Dedifferentiated amniotic fluid mesenchymal stem cell (primary cell): ENCODE results near the gene RBMS2.
"Not testable (repeated sequence)": the region's sequence is repeated elsewhere in the genome, so short reads cannot be mapped to it uniquely, and the experiment has no call there.

Experiments
- DNase-seq: peaks from one replicate; pipeline ENCODE4 v3.0.0-alpha.2; 2016; ENCODE audit errors: extremely low spot score

Gene RBMS2, protein sequence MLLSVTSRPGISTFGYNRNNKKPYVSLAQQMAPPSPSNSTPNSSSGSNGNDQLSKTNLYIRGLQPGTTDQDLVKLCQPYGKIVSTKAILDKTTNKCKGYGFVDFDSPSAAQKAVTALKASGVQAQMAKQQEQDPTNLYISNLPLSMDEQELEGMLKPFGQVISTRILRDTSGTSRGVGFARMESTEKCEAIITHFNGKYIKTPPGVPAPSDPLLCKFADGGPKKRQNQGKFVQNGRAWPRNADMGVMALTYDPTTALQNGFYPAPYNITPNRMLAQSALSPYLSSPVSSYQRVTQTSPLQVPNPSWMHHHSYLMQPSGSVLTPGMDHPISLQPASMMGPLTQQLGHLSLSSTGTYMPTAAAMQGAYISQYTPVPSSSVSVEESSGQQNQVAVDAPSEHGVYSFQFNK

DNA sequence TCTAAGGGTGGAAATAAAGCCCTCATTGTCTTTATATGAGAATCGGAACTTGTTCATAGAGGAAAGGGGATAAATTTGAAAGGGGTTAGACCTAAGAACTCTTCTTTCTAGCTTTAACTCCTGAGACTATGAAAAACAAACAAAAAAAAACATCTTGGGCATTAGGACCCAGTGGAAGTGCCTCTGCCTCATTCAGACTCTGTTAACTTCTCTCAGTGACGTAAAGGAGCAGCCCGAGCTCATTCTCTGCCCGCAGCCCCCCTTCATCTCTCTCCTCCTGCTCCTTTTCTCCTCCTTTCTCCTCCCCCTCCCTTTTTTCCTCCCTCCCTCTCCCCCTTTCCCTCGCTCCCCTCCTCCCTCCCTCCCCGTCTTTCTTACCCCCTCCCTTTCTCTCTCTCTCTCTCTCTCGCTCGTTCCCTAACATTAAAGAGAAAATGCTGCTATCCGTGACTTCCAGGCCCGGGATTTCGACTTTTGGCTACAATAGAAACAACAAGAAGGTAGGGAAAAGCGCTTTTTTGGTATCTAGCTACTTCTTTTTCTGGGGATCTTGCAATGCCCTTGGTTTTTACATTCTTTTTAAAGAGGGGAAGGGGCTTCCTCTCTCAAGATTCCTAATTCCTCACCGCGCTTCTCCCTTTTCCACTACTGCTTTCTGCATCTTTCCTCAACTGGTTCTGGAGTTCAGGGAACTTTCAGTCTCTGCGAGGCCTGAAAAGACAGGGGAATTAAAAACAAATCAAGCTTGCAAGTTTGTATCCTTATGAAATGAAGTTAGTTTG is at the start of gene RBMS2:
Gene RBMS2, plus strand, starts transcription at position 231 of the 782 bp plus-strand sequence. Its CDS starts 204 bp downstream, at position 435.
- DNase-seq: peak; percentile 94

DNA sequence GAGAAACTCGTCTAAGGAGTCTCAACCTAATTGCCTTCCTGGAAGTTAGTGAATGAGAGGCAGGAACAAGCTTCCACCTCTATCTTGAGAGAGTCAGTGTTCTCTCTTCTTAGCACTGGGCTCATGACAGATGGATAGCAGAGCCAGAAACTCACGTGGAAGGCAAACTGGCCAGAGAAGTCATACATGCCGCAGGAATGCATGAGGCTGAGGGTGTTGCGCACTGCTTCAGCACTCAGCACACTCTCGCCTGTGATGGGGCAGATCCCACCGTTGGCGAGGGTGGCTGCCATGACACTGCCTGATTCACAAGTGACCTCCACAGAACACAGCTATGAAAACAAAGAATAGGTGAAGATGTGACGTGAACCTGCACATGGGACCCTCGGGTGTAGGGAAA is 47.2 kb upstream of the RBMS2 start:
- no peak for DNase-seq

DNA sequence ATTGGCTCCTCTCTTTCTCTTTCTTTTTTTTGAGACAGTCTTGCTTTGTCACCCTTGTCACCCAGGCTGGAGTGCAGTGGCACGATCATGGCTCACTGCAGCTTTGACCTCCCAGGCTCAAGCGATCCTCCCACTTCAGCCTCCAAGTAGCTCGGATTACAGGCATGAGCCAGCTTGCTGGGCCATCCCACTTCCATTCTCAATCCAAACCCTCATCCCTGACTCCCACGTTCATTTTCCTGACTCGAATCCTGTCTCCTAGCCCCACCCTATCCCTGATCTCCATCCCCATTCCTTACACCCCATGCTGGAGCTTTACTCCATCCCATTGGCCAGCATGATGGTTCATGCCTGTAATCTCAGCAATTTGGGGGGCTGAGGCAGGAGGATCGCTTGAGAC is 45.5 kb upstream of the RBMS2 start:
- DNase-seq: no peak

DNA sequence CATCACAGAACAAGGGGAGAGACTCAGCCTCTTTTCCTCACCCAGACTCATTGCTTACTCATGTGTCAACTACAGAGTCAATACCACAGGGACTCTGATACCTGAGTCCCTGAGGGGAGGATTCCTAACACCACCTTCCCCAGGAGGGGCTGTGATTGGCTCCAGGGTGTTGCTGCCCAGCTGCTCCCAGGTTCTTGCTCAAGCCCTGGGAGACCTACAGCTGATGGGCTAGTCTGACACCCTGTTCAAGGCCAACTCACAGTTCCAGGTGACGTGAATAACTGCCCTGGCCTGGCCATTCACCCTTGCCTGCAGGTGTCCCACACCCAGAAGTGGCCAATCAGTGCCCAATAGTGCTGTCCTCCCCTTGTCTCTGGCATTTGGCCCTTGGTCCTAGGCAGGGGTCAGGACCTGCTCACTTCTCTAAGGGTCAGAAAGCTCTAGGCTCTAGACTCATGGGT is 44.6 kb upstream of the RBMS2 start:
- DNase-seq: no peak

DNA sequence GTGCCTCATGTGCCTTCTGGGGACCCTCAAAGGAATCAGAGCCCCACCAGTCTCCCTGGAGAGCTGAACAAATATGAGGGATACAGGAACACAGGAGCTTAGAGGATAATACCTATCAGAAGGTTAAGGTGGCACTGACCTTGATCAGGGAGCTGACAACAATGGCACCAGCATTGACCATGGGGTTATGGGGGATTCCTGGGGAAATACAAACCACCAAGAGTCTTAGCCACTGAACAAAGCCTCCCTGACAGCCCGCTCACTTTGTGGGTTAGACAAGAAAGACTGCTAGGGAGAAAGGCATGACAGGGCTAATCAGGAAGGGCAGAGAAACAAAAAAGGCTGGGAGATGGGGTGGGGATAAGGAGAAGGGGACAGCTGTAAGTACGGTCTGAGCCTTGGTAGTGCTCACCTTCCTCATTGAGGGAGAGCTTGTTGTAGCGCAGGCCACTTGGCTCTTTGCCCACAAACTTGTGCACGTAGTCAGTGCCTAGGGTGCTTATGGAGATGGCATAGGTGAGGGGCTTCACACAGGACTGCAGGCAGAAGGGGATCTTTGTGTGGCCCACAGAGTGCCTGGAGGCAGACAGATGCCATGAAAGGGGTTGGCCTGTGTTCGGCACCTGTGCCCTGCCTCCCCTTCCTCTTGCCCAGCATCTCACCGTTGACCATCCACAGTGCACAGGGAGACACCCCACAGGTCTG is 43.9 kb upstream of the RBMS2 start:
- DNase-seq: no peak

DNA sequence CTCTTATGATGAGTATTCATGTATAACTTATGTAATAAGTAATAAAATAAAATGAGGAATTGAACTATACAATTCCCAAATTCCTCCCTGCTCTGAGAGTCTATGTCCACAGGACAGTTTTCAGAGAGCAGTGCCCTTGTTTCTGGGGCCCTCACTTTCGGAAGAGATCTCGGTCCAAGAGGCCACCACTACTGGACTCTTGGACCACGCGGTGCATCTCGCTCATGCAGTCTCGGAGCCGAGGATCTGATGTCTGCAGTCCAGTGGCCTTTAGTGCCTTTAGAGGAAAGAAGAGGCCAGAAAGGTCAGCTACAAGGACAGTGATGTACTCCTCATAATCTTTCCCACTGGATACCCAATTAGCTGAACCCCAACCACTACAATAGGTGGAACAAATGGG is 42.0 kb upstream of the RBMS2 start:
- DNase-seq: no peak

DNA sequence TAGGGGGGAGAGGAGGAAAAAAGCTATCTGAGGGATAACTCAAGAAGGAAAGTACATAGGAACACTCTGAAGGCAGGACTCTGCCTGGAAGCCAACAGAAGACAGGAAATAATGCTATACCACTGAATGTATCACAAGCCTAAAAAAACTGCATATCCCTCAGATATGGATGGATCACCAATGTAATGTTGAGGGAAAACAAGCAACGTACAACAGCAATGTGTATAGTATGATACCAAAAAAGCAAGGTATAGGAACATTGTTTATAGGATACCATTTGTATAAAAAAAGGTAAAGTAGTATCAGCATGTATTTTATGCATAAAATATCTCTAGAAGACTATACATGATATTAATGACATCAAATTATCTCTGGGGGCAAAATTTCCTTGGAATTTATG is 37.1 kb upstream of the RBMS2 start:
- no peak for DNase-seq

DNA sequence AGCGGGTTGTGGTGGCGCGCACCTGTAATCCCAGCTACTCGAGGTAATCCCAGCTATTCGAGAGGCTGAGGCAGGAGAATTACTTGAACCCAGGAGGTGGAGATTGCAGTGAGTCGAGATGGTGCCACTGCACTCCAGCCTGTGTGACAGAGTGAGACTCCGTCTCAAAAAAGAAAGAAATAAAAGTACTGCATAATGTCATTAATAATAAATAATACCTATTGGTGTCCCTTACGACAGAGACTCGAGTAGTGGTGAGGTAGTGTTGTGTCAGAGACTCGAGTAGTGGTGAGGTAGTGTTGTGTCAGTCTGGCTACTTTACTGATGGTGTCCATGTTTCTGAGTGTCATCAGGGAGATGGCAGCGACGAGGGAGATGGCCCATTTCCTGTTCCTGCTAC is 34.9 kb upstream of the RBMS2 start:
- DNase-seq: no peak

DNA sequence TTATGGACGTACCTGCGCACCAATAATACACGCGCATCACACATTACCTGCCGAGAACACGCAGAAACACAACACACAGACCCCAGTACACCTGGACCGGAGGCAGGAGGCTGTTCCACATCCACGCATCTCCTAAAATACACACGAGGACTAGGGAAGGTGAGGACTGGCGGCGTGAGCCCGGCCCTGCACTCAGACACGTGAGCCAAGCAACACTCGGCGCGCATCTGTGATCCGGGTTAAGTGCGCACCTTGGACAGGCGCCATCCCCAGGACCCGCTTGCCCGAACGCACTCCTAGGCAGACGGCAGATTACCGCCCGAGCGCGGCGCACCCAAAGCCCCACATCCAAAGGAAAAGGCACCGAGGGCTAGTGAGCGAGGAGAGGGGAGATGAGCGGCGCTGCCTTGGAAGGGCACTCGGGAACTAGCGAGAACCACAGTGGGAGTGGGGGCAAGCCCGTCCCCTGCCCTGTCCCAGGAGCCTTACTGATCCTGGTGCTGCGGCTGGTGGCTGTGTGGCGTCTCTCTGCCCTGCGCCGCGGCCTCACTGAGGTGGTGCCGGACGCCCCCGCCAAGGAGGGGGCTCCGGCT is 34.1 kb upstream of the RBMS2 start:
- DNase-seq: no peak

DNA sequence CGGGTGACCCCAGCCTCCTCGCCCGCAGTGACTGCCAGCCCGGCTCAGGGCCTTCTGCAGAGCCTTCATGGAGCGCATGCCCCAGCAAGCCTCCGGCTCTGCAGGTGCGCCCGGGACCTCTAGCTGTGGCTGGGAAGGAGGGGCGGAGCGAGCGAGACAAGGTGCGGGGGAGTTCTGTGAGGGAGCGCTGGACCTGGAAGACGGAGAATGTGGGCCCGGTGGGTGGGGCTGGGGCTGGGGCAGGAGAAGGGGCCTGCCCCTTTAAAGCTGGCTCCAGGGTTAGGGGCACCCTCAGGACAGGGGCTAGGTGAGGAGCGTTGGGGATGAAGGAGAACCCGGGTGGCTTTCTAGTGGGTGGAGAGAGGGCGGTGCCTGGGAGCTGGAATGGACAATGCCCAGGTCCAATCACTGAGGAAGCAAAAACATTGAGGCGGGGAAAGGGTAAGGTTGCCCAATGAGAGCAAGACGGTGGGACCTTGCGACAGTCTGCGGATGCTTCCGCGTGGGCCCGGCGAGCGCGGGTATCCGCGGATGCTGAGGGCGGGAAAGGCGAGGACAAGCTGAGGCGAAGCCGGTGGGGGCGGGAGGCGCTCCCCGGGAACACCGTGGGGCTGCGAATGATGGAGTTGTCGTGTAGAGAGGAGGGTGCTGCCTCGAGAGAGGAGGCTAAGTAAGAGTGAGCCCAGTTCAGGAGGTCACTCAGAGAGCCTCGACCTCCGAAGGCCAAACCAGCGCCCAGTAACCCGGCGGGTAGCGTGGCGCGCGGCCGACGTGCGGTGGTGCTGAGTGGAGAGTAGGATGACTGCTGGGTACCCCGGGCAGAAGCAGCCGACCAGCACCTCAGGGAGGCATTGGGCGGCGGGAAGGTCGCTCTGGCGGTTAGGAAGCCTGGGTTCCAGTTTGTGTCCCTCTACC is 33.3 kb upstream of the RBMS2 start, which contains the start of gene GLS2:
Gene GLS2, minus strand, starts transcription at position 121 of the 915 bp plus-strand sequence. Its CDS starts 43 bp downstream, at position 78.
- peak; percentile 61 for DNase-seq

DNA sequence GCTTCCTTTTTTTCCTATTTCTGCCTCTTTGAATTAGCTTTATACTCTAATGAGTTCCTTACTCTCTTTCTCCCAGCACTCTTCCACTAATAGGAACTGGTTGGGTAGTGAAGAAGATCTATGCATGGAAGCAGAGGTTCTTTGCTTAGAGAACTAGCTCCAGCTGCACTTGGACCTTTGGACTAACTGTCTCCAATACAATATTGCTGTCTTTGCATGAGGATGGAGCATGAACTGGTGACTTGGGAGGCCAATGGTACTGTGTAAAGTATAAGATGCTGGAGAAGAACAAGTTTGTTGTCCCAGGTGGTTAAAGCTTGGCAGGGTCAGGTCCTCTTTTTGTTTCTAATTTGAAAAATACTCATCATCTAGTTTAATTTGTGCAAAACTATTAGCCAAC is 31.3 kb upstream of the RBMS2 start:
- no peak for DNase-seq

DNA sequence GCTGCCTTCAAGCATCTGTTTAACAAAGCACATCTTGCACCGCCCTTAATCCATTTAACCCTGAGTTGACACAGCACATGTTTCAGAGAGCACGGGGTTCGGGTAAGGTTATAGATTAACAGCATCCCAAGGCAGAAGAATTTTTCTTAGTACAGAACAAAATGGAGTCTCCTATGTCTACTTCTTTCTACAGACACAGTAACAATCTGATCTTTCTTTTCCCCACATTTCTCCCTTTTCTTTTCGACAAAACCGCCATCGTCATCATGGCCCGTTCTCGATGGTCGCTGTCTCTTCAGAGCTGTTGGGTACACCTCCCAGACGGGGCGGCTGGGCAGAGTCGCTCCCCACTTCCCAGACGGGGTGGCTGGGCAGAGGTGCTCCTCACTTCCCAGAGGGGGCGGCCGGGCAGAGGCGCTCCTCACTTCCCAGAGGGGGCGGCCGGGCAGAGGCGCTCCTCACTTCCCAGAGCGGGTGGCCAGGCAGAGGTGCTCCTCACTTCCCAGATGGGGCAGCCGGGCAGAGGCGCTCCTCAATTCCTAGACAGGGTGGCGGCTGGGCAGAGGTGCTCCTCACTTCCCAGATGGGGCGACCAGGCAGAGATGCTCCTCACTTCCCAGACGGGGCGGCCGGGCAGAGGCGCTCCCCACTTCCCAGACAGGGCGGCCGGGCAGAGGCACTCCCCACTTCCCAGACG is 28.1 kb upstream of the RBMS2 start:
- DNase-seq: not testable (repeated sequence)

DNA sequence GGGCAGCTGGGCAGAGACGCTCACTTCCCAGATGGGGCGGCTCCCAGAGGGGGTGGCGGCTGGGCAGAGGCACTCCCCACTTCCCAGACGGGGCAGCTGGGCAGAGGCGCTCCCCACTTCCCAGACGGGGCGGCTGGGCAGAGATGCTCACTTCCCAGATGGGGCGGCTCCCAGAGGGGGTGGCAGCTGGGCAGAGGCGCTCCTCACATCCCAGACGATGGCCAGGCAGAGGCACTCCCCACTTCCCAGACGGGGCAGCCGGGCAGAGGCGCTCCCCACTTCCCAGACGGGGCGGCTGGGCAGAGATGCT is 27.6 kb upstream of the RBMS2 start:
- DNase-seq: not testable (repeated sequence)

DNA sequence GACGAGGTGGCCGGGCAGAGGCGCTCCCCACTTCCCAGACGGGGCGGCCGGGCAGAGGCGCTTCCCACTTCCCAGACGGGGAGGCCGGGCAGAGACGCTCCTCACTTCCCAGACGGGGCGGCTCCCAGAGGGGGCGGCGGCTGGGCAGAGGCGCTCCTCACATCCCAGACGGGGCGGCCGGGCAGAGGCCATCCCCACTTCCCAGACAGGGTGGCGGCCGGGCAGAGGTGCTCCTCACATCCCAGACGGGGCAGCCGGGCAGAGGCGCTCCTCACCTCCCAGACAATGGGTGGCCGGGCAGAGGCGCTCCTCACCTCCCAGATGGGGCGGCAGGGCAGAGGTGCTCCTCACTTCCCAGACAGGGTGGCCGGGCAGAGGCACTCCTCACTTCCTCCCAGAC is 27.1 kb upstream of the RBMS2 start:
- DNase-seq: not testable (repeated sequence)

DNA sequence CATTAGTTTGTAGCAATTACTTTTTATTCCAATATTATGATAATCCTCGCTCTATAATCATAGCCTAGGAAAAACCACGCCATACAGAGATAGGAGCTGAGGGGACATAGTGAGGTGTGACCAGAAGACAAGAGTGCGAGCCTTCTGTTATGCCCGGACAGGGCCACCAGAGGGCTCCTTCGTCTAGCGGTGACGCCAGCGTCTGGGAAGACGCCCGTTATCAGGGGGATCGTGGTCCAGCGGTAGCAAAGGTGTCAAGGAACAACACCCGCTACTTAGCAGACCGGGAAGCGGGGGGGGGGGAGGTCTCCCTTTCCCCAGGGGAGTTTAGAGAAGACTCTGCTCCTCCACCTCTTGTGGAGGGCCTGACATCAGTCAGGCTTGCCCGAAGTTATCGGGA is 24.9 kb upstream of the RBMS2 start:
- DNase-seq: not testable (repeated sequence)

DNA sequence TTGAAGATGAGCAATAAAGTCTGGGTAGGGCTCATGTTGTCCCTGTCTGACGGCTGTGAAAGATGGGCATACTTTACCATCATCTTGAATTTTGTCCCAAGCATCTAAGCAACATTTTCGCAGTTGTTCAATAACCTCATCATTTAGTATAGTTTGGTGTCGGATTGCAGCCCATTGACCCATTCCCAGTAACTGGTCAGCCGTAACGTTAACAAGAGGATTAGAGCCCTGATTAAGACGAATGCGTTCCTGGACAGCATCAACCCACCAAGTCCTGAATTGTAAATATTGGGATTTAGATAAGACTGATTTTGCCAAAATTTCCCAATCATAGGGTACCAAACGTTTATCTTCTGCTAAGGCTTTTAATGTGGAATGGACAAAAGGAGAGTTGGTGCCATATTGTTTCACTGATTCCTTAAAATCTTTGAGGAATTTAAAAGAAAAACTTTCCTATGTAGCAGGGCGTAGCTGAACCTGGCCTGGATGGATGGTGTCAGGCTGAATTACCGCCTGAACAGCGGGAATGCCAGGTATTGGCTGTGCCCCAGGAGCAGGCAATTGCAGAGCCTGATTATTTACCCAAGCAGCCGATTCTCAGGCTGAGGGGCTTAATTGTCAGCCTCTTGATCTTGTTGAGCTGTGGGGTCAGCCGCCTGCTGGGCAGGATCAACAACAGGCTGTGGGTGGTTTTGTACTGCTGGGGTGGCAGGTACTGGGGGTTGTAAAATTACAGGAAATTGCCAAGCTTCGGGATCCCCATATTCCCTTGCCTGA is 23.3 kb upstream of the RBMS2 start:
- not testable (repeated sequence) for DNase-seq

DNA sequence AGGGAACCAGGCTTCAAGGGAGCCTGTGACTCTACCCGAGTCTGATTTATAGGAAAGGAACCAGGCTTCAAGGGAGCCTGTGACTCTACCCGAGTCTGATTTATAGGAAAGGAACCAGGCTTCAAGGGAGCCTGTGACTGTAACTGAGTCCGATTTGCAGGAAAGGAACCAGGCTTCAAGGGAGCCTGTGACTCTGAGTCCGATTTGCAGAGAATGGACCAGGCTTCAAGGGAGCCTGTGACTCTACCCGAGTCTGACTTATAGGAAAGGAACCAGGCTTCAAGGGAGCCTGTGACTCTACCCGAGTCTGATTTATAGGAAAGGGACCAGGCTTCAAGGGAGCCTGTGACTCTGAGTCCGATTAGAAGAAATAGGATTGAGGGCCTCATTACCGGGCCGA is 22.2 kb upstream of the RBMS2 start:
- DNase-seq: not testable (repeated sequence)

DNA sequence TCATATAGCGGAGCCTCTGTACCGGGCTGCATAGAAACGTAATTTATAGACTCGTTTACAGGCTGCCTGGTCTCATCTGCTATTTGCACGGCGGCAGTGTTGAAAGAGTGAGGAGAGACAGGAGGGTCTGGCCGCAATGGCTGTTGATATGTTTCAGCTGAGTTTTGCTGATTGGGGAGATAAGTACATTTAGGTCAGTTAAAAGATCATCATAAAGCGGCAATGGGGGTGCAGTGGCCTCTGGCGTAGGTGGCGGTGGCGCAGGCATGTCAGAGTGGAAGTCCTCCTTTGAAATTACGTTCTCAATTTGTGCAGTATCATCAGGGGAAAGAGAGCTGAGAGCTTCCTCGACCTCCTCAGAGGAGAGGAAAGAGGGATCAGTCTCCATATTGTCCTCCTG is 21.7 kb upstream of the RBMS2 start:
- DNase-seq: not testable (repeated sequence)

DNA sequence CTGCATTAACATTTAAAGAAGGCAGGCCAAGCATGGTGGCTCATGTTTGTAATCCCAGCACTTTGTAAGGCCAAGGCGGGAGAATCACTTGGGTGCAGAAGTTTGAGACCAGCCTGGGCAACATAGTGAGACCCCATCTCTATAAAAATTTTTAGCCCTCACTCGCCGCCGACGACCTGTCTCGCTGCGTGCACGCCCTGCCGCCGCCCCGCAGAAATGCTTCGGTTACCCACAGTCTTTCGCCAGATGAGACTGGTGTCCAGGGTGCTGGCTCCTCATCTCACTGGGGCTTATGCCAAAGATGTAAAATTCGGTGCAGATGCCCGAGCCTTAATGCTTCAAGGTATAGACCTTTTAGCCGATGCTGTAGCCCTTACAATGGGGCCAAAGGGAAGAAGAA is 10.8 kb upstream of the RBMS2 start:
- no peak for DNase-seq

DNA sequence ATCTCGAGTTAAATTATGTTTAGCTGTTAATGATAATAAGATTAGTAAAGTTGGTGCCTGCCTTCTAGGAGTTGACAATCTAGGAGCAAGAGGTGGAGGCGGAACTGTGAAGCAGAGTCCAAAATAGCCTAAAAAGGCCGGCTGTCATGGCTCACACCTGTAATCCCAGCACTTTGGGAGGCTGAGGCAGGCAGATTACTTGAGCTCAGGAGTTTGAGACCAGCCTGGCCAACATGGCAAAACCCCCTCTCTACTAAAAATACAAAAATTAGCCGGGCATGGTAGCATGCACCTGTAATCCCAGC is 7.7 kb upstream of the RBMS2 start:
- not testable (repeated sequence) for DNase-seq
